OCI-LY3 (cell line): ENCODE data around the gene GRID1.

Source experiments
- H2AFZ ChIP-seq: fragments of 200-600, 300-600 bp; shearing (Covaris generic); 2 replicates; pipeline ENCODE4 v1.6.0; 2014; ENCODE audit warnings: antibody characterized with exemption, low read depth, low read length
- H3K27ac ChIP-seq: fragments of 200-600, 300-600 bp; sonication (generic); 2 replicates; pipeline ENCODE4 v1.5.1; 2014; ENCODE audit warnings: mild to moderate bottlenecking, low read length, moderate library complexity, mixed read lengths
- H3K27me3 ChIP-seq: fragments of 200-600, 300-600 bp; sonication (generic); 2 replicates; pipeline ENCODE4 v1.6.1; 2014; ENCODE audit warnings: low read depth, low read length, mixed read lengths
- H3K36me3 ChIP-seq: fragments of 200-600, 300-600 bp; sonication (generic); replicated peaks from 2 replicates; pipeline ENCODE3; 2014; ENCODE audit warnings: low read depth, low read length, mixed read lengths
- H3K4me1 ChIP-seq: fragments of 300-600, 200-600 bp; sonication (generic); 2 replicates; pipeline ENCODE4 v1.6.1; 2014; ENCODE audit warnings: low read length, mixed read lengths
- H3K4me2 ChIP-seq: fragments of 200-600, 300-600 bp; sonication (generic); 2 replicates; pipeline ENCODE4 v1.6.1; 2014; ENCODE audit warnings: low read length, mixed read lengths
- H3K4me3 ChIP-seq: fragments of 300-600, 200-600 bp; sonication (generic); 2 replicates; pipeline ENCODE4 v1.5.1; 2014; ENCODE audit warnings: antibody characterized with exemption, mild to moderate bottlenecking, low read length, moderate library complexity
- H3K79me2 ChIP-seq: fragments of 300-600, 200-600 bp; shearing (Covaris generic); 2 replicates; pipeline ENCODE4 v1.6.1; 2014; ENCODE audit warnings: mild to moderate bottlenecking, low read length, mixed read lengths
- H3K9ac ChIP-seq: fragments of 300-600, 200-600 bp; shearing (Covaris generic); 2 replicates; pipeline ENCODE4 v1.6.0; 2014; ENCODE audit warnings: mild to moderate bottlenecking, low read length, moderate library complexity
- H3K9me3 ChIP-seq: fragments of 200-600, 300-600 bp; shearing (Covaris generic); 2 replicates; pipeline ENCODE4 v1.6.1; 2014; ENCODE audit warnings: low read length, mixed read lengths; ENCODE audit not compliant: insufficient read depth
- H4K20me1 ChIP-seq: fragments of 200-600, 300-600 bp; sonication (generic); 2 replicates; pipeline ENCODE4 v1.6.1; 2016; ENCODE audit warnings: low read length, mixed read lengths; ENCODE audit not compliant: insufficient read depth
- CTCF ChIP-seq: fragments of 200-600, 300-600 bp; sonication (generic); IDR thresholded peaks from 2 replicates; pipeline ENCODE4 v1.5.1; 2014; ENCODE audit warnings: antibody characterized with exemption, low read length, low read depth
- EZH2phosphoT487 ChIP-seq: fragments of 200-600 bp; shearing (Covaris generic); IDR thresholded peaks from 2 replicates; pipeline ENCODE4 v1.6.1; 2018; ENCODE audit warnings: antibody characterized with exemption, mixed run types, low read depth

GRID1 gene

DNA sequence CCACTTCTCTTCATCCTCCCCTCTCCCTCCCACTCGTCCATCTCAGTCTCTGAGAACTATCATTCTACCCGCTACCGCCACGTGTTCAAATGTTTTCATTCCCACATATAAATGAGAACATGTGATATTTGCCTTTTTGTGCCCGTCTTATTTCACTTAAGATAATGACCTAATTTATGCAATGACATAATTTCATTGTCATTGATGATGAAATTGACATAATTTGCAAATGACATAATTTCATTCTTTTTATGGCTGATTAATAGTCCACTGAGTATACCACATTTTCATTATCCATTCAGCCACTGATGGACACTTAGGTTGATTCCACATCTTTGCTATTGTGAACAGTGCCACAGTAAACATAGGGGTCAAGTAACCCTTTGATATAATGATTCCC, 292.3 kb downstream of the GRID1 start:
- TF ChIP-seq EZH2phosphoT487, result no peak
- no peak for TF ChIP-seq CTCF
- Histone ChIP-seq H3K79me2 (no peaks in the 10 kb centered on the region), H3K9ac (no peak overlapping the region), H4K20me1 (no peaks in the 10 kb centered on the region), H3K27ac (no peak overlapping the region), H2AFZ (no peak overlapping the region), H3K4me1 (peaks cover 32% of the 10 kb centered on the region), H3K4me2 (no peak overlapping the region), H3K9me3 (no peaks in the 10 kb centered on the region), H3K27me3 (peaks cover 10% of the 10 kb centered on the region), H3K36me3 (no peaks in the 10 kb centered on the region), H3K4me3 (no peak overlapping the region)

DNA sequence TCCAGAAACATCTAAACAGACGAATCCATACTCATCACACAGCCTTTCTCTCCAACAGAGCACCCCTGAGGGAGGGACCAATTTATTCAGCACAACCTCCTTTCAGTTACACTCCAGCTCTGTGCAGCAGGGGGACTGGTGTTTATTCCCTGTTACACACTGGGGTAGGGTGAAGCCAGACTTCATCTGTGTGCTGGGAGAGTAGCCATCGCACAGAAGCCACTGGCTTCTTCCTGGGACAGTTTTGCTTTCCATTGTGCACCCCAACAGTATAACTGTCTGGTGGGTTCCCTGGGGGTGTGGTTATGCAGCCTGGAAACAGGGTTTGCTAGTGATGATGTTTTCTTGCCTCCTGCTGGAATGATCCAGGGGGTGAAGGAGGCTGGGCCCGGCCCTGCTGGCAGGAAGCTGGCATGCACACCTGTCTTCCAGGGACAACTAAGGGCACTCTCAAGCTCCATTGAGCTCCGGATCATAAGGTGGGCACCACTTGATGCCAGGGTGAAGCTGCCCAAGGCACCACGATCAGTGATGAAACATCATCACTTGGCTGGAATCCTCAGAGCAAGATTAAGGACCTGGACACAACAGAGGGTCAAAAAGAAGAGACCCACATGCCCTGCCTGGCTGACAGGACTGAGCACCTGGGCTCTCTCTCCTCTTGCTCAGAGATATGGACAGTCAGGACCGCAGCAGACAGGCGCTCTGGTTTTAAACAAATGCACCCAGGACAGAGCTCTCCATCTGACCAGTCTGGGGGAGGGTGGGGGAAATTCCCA, 293.2 kb downstream of the GRID1 start:
- H3K9ac ChIP-seq, result no peak overlapping the region
- H2AFZ ChIP-seq, result no peak overlapping the region
- H3K4me2 ChIP-seq, result peak overlapping the region; percentile 14; the same call in 1 of the 2 replicates
- no peaks in the 10 kb centered on the region for H3K79me2 ChIP-seq
- TF ChIP-seq CTCF, result no peak
- no peak for TF ChIP-seq EZH2phosphoT487
- H3K27me3 ChIP-seq, result peaks cover 10% of the 10 kb centered on the region
- H3K27ac ChIP-seq, result no peak overlapping the region
- H4K20me1 ChIP-seq, result no peaks in the 10 kb centered on the region
- H3K4me1 ChIP-seq, result peaks cover 32% of the 10 kb centered on the region
- no peaks in the 10 kb centered on the region for H3K36me3 ChIP-seq
- no peaks in the 10 kb centered on the region for H3K9me3 ChIP-seq
- H3K4me3 ChIP-seq, result no peak overlapping the region

DNA sequence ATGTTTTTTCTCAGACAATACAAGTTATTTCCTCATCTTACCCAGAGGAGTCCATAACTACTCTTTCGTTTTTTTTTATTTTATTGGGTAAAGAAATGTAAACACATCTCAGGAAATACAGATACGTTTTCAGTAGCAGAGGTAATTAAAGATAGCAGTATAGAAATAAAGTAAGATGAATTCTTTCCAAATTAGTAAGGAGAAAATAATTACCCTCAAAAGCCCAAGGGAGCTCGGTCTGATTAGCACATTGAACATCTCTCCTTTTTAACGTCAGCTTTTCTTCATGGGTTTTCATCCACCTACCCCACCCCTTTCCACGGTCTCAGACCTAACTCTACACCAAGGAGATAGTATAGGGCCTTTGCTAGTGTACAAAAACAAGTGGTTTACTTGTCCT, 294.2 kb downstream of the GRID1 start:
- Histone ChIP-seq H3K36me3 (no peaks in the 10 kb centered on the region), H3K4me1 (peaks cover 32% of the 10 kb centered on the region), H3K27ac (no peak overlapping the region), H3K79me2 (no peaks in the 10 kb centered on the region), H3K9ac (no peak overlapping the region), H2AFZ (no peak overlapping the region), H4K20me1 (no peaks in the 10 kb centered on the region), H3K4me3 (no peak overlapping the region), H3K4me2 (peak overlapping the region; percentile 39; the same call in 1 of the 2 replicates), H3K9me3 (no peaks in the 10 kb centered on the region), H3K27me3 (peaks cover 10% of the 10 kb centered on the region)
- no peak for TF ChIP-seq EZH2phosphoT487
- TF ChIP-seq CTCF, result no peak

- no peak overlapping the region for H2AFZ ChIP-seq
- peak overlapping the region; percentile 39; the same call in 1 of the 2 replicates for H3K4me2 ChIP-seq
- H4K20me1 ChIP-seq, result no peaks in the 10 kb centered on the region
- no peak overlapping the region for H3K9ac ChIP-seq
- no peak overlapping the region for H3K27ac ChIP-seq
- H3K79me2 ChIP-seq, result no peaks in the 10 kb centered on the region
- H3K9me3 ChIP-seq, result no peaks in the 10 kb centered on the region
- H3K36me3 ChIP-seq, result no peaks in the 10 kb centered on the region
- peaks cover 10% of the 10 kb centered on the region for H3K27me3 ChIP-seq
- H3K4me1 ChIP-seq, result peaks cover 32% of the 10 kb centered on the region
- H3K4me3 ChIP-seq, result no peak overlapping the region
- TF ChIP-seq CTCF, result no peak
- no peak for TF ChIP-seq EZH2phosphoT487
Measured at GRCh38 chr10:86071758-86072157, 294.8 kb downstream of the GRID1 start.
